NCI-H2107 treated with DMSO at 0.1 percent for 48 hours (cell line): Measurements from ENCODE around the gene ZMIZ1.
A peak's percentile ranks its signal among the peaks of the same experiment; 100 is the strongest.

ENCODE experiments used
- DNase-seq: peaks from one replicate; lab custom pipeline; 2025; ENCODE audit not compliant: unreplicated experiment; lab: John Stamatoyannopoulos, UW

Gene ZMIZ1

GRCh38 chr10:79260811-79261740, 192.3 kb downstream of the ZMIZ1 start:
- peak; percentile 17 for DNase-seq

GRCh38 chr10:79262131-79262530, 193.4 kb downstream of the ZMIZ1 start:
- no peak for DNase-seq

GRCh38 chr10:79262959-79263746, 194.4 kb downstream of the ZMIZ1 start:
- no peak for DNase-seq

- no peak for DNase-seq
Measured at GRCh38 chr10:79263939-79264338, 195.2 kb downstream of the ZMIZ1 start.

GRCh38 chr10:79264942-79265341, 196.2 kb downstream of the ZMIZ1 start:
- DNase-seq, result no peak

GRCh38 chr10:79266084-79266483, 197.3 kb downstream of the ZMIZ1 start:
- no peak for DNase-seq

GRCh38 chr10:79266543-79267312, 198.0 kb downstream of the ZMIZ1 start:
- no peak for DNase-seq

GRCh38 chr10:79267499-79267898, 198.7 kb downstream of the ZMIZ1 start:
- DNase-seq, result no peak

- no peak for DNase-seq
Measured at GRCh38 chr10:79268161-79268601, 199.4 kb downstream of the ZMIZ1 start.

- no peak for DNase-seq
Measured at GRCh38 chr10:79268742-79269141, 200.0 kb downstream of the ZMIZ1 start.

- peak; percentile 3 for DNase-seq
Measured at GRCh38 chr10:79269443-79269842, 200.7 kb downstream of the ZMIZ1 start.

GRCh38 chr10:79269969-79270368, 201.2 kb downstream of the ZMIZ1 start:
- DNase-seq, result no peak

GRCh38 chr10:79270466-79271246, 201.9 kb downstream of the ZMIZ1 start:
- no peak for DNase-seq

- DNase-seq, result no peak
Measured at GRCh38 chr10:79272353-79272752, 203.6 kb downstream of the ZMIZ1 start.

GRCh38 chr10:79273604-79274003, 204.8 kb downstream of the ZMIZ1 start:
- DNase-seq, result no peak

GRCh38 chr10:79274279-79275104, 205.7 kb downstream of the ZMIZ1 start:
- no peak for DNase-seq

GRCh38 chr10:79275105-79275430, 206.3 kb downstream of the ZMIZ1 start:
- no peak for DNase-seq

- no peak for DNase-seq
Measured at GRCh38 chr10:79275431-79275851, 206.7 kb downstream of the ZMIZ1 start.

- DNase-seq, result no peak
Measured at GRCh38 chr10:79277579-79278269, 209.0 kb downstream of the ZMIZ1 start.
